Measurements from ENCODE around the gene ACCS. TPM values are rescaled to one million over a fixed set of nuclear protein-coding genes. Genes with fewer than 3 reads are reported as not detected.
A peak's percentile ranks its signal among the peaks of the same experiment; 100 is the strongest.

ACCS gene
- total RNA-seq, 1 donor from 2014 or later, result 2.4 TPM

GRCh38 chr11:44036811-44037657 lies 29.0 kb upstream of the ACCS start:
- DNase-seq (ENCODE audit: low read depth, low spot score), result peak; percentile 19

- no peak for DNase-seq (ENCODE audit: low read depth, low spot score)
Observed at GRCh38 chr11:44037658-44037998, 28.4 kb upstream of the ACCS start.

GRCh38 chr11:44043157-44043556 lies 22.9 kb upstream of the ACCS start:
- DNase-seq (ENCODE audit: low read depth, low spot score), result no peak

GRCh38 chr11:44046182-44046581 lies 19.9 kb upstream of the ACCS start:
- no peak for DNase-seq (ENCODE audit: low read depth, low spot score)

- DNase-seq (ENCODE audit: low read depth, low spot score), result no peak
Observed at GRCh38 chr11:44047298-44047697, 18.8 kb upstream of the ACCS start.

GRCh38 chr11:44047931-44048431 lies 18.1 kb upstream of the ACCS start, which contains the start of gene ACCSL:
TSS of gene ACCSL (plus strand) at chr11:44047981. CDS start at chr11:44048037, 56 bp downstream.
- DNase-seq (ENCODE audit: low read depth, low spot score), result no peak

- no peak for DNase-seq (ENCODE audit: low read depth, low spot score)
Observed at GRCh38 chr11:44049832-44050231, 16.2 kb upstream of the ACCS start.

GRCh38 chr11:44051171-44051570 lies 14.9 kb upstream of the ACCS start:
- no peak for DNase-seq (ENCODE audit: low read depth, low spot score)

GRCh38 chr11:44057340-44057739 lies 8.7 kb upstream of the ACCS start:
- DNase-seq (ENCODE audit: low read depth, low spot score), result no peak

- no peak for DNase-seq (ENCODE audit: low read depth, low spot score)
Observed at GRCh38 chr11:44058275-44058674, 7.8 kb upstream of the ACCS start.

GRCh38 chr11:44065161-44065661 lies 859 bp upstream of the ACCS start:
- DNase-seq (ENCODE audit: low read depth, low spot score), result no peak

- DNase-seq (ENCODE audit: low read depth, low spot score), result peak; percentile 32
Observed at GRCh38 chr11:44066732-44067141, 667 bp downstream of the ACCS start.

GRCh38 chr11:44067266-44067665 lies 1.2 kb downstream of the ACCS start:
- no peak for DNase-seq (ENCODE audit: low read depth, low spot score)

GRCh38 chr11:44068180-44068579 lies 2.1 kb downstream of the ACCS start:
- DNase-seq (ENCODE audit: low read depth, low spot score), result no peak

- no peak for DNase-seq (ENCODE audit: low read depth, low spot score)
Observed at GRCh38 chr11:44071157-44071556, 5.1 kb downstream of the ACCS start.

GRCh38 chr11:44072757-44073658 lies 6.9 kb downstream of the ACCS start:
- DNase-seq (ENCODE audit: low read depth, low spot score), result no peak

GRCh38 chr11:44078794-44079193 lies 12.7 kb downstream of the ACCS start:
- no peak for DNase-seq (ENCODE audit: low read depth, low spot score)

GRCh38 chr11:44079376-44079775 lies 13.3 kb downstream of the ACCS start:
- DNase-seq (ENCODE audit: low read depth, low spot score), result no peak

- no peak for DNase-seq (ENCODE audit: low read depth, low spot score)
Observed at GRCh38 chr11:44080951-44081350, 14.9 kb downstream of the ACCS start.

- no peak for DNase-seq (ENCODE audit: low read depth, low spot score)
Observed at GRCh38 chr11:44082645-44083044, 16.6 kb downstream of the ACCS start.

- DNase-seq (ENCODE audit: low read depth, low spot score), result no peak
Observed at GRCh38 chr11:44083433-44083832, 17.4 kb downstream of the ACCS start.

- no peak for DNase-seq (ENCODE audit: low read depth, low spot score)
Observed at GRCh38 chr11:44083906-44084305, 17.8 kb downstream of the ACCS start.
